GM12891 (cell line): Measurements from ENCODE around the gene USP37.

Source experiments
- DNase-seq: peaks from one replicate; pipeline ENCODE4 v3.0.0; 2011; ENCODE audit warnings: low spot score; ENCODE audit not compliant: insufficient read length
- FAIRE-seq: peaks from 2 replicates; lab custom pipeline; 2011; peaks lifted over from hg19 to GRCh38; lab: Jason Lieb, UNC
- PAX5 ChIP-seq: IDR thresholded peaks from 2 replicates; pipeline ENCODE4 v1.6.1; 2011; ENCODE audit warnings: low read length, moderate library complexity, mild to moderate bottlenecking; ENCODE audit not compliant: insufficient read depth, severe bottlenecking
- POLR2A ChIP-seq: IDR thresholded peaks from 2 replicates; pipeline ENCODE4 v1.6.1; 2011; ENCODE audit warnings: low read depth, low read length, control low read depth
- POLR2AphosphoS5 ChIP-seq: IDR thresholded peaks from 2 replicates; pipeline ENCODE4 v1.6.1; 2011; ENCODE audit warnings: low read depth, low read length, control low read depth
- POU2F2 ChIP-seq: IDR thresholded peaks from 2 replicates; pipeline ENCODE4 v1.6.1; 2011; ENCODE audit warnings: low read depth, mild to moderate bottlenecking, control low read depth, low read length, moderate library complexity
- SPI1 ChIP-seq: IDR thresholded peaks from 2 replicates; pipeline ENCODE4 v1.6.1; 2011; ENCODE audit warnings: low read depth, low read length, control low read depth
- TAF1 ChIP-seq: IDR thresholded peaks from 2 replicates; pipeline ENCODE4 v1.6.1; 2011; ENCODE audit warnings: low read depth, low read length, control low read depth

USP37 gene

GRCh38 chr2:218423584-218423983 lies 144.6 kb downstream of the USP37 start:
- FAIRE-seq (no peak), DNase-seq (no peak)
- no peak for TF ChIP-seq POU2F2
- TF ChIP-seq POLR2AphosphoS5, result no peak
- no peak for TF ChIP-seq PAX5
- TF ChIP-seq POLR2A, result no peak
- TF ChIP-seq SPI1, result no peak
- TF ChIP-seq TAF1, result no peak

GRCh38 chr2:218422403-218423086 lies 145.6 kb downstream of the USP37 start:
- no peak for FAIRE-seq
- DNase-seq, result no peak
- TF ChIP-seq TAF1, result no peak
- no peak for TF ChIP-seq POU2F2
- no peak for TF ChIP-seq SPI1
- no peak for TF ChIP-seq PAX5
- no peak for TF ChIP-seq POLR2AphosphoS5
- TF ChIP-seq POLR2A, result no peak

- DNase-seq (no peak), FAIRE-seq (no peak)
- TF ChIP-seq PAX5, result no peak
- TF ChIP-seq TAF1, result no peak
These were observed 147.1 kb downstream of the USP37 start for GRCh38 chr2:218421027-218421426.

GRCh38 chr2:218419630-218420216 lies 148.4 kb downstream of the USP37 start:
- TF ChIP-seq POLR2A, result no peak
- no peak for TF ChIP-seq TAF1
- TF ChIP-seq PAX5, result no peak
- no peak for TF ChIP-seq SPI1
- TF ChIP-seq POLR2AphosphoS5, result no peak
- no peak for TF ChIP-seq POU2F2
- DNase-seq (no peak), FAIRE-seq (no peak)

- FAIRE-seq (no peak), DNase-seq (no peak)
- TF ChIP-seq POLR2A, result no peak
- no peak for TF ChIP-seq POLR2AphosphoS5
- no peak for TF ChIP-seq POU2F2
- TF ChIP-seq SPI1, result no peak
- no peak for TF ChIP-seq TAF1
- no peak for TF ChIP-seq PAX5
These were observed 149.3 kb downstream of the USP37 start, which contains the start of gene VIL1 for GRCh38 chr2:218418717-218419458. Gene VIL1, plus strand, starts transcription at chr2:218419123. Its CDS starts 4,656 bp downstream, at chr2:218423779.

GRCh38 chr2:218418321-218418716 lies 149.8 kb downstream of the USP37 start:
- FAIRE-seq (no peak), DNase-seq (no peak)
- TF ChIP-seq PAX5 (no peak), POU2F2 (no peak), POLR2A (no peak), SPI1 (no peak), TAF1 (no peak), POLR2AphosphoS5 (no peak)

- TF ChIP-seq POLR2AphosphoS5 (no peak), SPI1 (no peak), POLR2A (no peak), POU2F2 (no peak), PAX5 (no peak), TAF1 (no peak)
- DNase-seq, result no peak
- no peak for FAIRE-seq
These were observed 160.4 kb downstream of the USP37 start for GRCh38 chr2:218407717-218408116.

- FAIRE-seq, result peak; percentile 97
- TF ChIP-seq POLR2AphosphoS5 (no peak), POU2F2 (0 out of 2 replicates have a peak, but pooled peaks have one; percentile 4), SPI1 (peak; percentile 25; the same call in 1 of the 2 replicates)
- DNase-seq, result no peak
These were observed 161.1 kb downstream of the USP37 start for GRCh38 chr2:218406949-218407618.

GRCh38 chr2:218406209-218406948 lies 161.8 kb downstream of the USP37 start:
- DNase-seq (peak; percentile 91), FAIRE-seq (no peak)
- TF ChIP-seq POU2F2 (0 out of 2 replicates have a peak, but pooled peaks have one; percentile 3), POLR2AphosphoS5 (no peak), SPI1 (peak; percentile 57), TAF1 (no peak), POLR2A (no peak)
